Neural progenitor cell (in vitro differentiated cells): ENCODE results near the gene IFIT1B.

ENCODE experiments used
- EZH2 ChIP-seq: fragments of 200-600 bp; sonication (generic); IDR thresholded peaks from 2 replicates; pipeline ENCODE4 v1.6.1; 2017; ENCODE audit warnings: antibody characterized with exemption, mild to moderate bottlenecking, moderate library complexity
- EZH2phosphoT487 ChIP-seq: fragments of 200-600 bp; sonication (generic); IDR thresholded peaks from 2 replicates; pipeline ENCODE4 v1.6.1; 2017; ENCODE audit warnings: antibody characterized with exemption
- TF ChIP-seq, protein P1 (sequence below): fragments of 200-600 bp; sonication (generic); IDR thresholded peaks from 2 replicates; pipeline ENCODE4 v1.5.1; 2017; ENCODE audit warnings: antibody characterized with exemption, mild to moderate bottlenecking

- TF ChIP-seq, protein P1, sequence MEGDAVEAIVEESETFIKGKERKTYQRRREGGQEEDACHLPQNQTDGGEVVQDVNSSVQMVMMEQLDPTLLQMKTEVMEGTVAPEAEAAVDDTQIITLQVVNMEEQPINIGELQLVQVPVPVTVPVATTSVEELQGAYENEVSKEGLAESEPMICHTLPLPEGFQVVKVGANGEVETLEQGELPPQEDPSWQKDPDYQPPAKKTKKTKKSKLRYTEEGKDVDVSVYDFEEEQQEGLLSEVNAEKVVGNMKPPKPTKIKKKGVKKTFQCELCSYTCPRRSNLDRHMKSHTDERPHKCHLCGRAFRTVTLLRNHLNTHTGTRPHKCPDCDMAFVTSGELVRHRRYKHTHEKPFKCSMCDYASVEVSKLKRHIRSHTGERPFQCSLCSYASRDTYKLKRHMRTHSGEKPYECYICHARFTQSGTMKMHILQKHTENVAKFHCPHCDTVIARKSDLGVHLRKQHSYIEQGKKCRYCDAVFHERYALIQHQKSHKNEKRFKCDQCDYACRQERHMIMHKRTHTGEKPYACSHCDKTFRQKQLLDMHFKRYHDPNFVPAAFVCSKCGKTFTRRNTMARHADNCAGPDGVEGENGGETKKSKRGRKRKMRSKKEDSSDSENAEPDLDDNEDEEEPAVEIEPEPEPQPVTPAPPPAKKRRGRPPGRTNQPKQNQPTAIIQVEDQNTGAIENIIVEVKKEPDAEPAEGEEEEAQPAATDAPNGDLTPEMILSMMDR: no peak
- no peak for TF ChIP-seq EZH2phosphoT487
- TF ChIP-seq EZH2: no peak
These were observed 29.4 kb upstream of the IFIT1B start for GRCh38 chr10:89348481-89348880.
